Sigmoid colon (tissue), 4 donors: Measurements from ENCODE around the gene GSC2.

ENCODE experiments used
- CTCF ChIP-seq, 4 experiments: fragments of 450-650 bp in 3 of 4; fragments of 200-600 bp in 1 of 4; IDR thresholded peaks; one replicate each; pipeline ENCODE4 v1.5.1; 2016 to 2019; ENCODE audit warnings: antibody characterized with exemption in 4 of 4, mild to moderate bottlenecking in 3 of 4, moderate library complexity in 2 of 4
- POLR2A ChIP-seq, 2 donors: fragments of 450-650 bp; IDR thresholded peaks; one replicate each; pipeline ENCODE4 v1.6.1; 2016; ENCODE audit warnings: antibody characterized with exemption in 2 of 2, mild to moderate bottlenecking in 2 of 2, moderate library complexity in 2 of 2
- POLR2AphosphoS5 ChIP-seq, 4 donors: sonication (generic); formaldehyde crosslinking; IDR thresholded peaks; one replicate each; pipeline ENCODE4 v1.6.1; 2017; ENCODE audit warnings: antibody characterized with exemption in 4 of 4

- no peak for TF ChIP-seq POLR2A (IDR thresholded peaks at IDR 0.05)
- no peak for TF ChIP-seq CTCF (IDR thresholded peaks at IDR 0.05)
- no peak for TF ChIP-seq POLR2AphosphoS5 (IDR thresholded peaks at IDR 0.05)
Measured at GRCh38 chr22:19131685-19132015, 18.4 kb downstream of the GSC2 start.
